Renal cortex interstitium (tissue), 11 donors: ENCODE results near the gene CHST8. TPM values are rescaled to one million over a fixed set of nuclear protein-coding genes. Genes with fewer than 3 reads are reported as not detected.

Experiments used
- DNase-seq, 11 donors: peaks; one replicate each; pipeline ENCODE4 v3.0.0-alpha.2; 2013; ENCODE audit warnings: low read depth in 9 of 11, low spot score in 4 of 11; ENCODE audit errors: extremely low read depth in 1 of 11
- polyA plus RNA-seq, 3 donors: library from polyadenylated mRNA; unstranded; fragments of 120-200 nt; gene quantifications; one replicate each; pipeline ENCODE4 v1.2.1, GENCODE V29; 2013; ENCODE audit not compliant: insufficient read length in 3 of 3

The CHST8 gene
- polyA plus RNA-seq, 3 donors: 0.09 to 0.44 (median 0.27) TPM

- DNase-seq: no peak
Measured at GRCh38 chr19:33720691-33721682, 99.2 kb downstream of the CHST8 start.

DNA sequence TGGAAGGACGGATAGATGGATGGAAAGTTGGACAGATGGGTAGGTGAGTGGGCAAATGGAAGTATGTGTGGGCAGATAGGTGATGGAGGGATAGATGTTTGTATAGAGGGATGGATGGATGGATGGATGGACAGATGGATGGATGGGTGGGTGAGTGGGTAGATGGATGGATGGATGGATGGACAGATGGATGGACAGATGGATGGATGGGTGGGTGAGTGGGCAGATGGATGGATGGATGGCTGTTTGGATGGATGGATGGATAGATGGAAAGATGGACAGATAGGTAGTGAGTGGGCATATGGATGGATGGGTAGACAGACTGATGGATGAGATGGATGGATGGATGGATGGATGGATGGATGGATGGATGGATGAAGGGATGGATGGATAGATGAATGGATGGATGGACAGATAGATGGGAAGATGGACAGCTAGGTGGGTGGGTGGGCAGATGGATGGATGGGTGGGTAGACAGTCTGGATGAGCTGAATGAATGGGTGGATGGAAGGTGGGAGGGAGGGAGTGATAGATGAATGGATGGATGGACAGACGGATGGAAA, 100.1 kb downstream of the CHST8 start:
- DNase-seq: no peak

- DNase-seq: no peak
Measured at GRCh38 chr19:33722456-33723239, 100.9 kb downstream of the CHST8 start.

- DNase-seq: no peak
Measured at GRCh38 chr19:33723512-33723911, 101.8 kb downstream of the CHST8 start.

- DNase-seq: no peak
Measured at GRCh38 chr19:33724021-33724720, 102.4 kb downstream of the CHST8 start.

DNA sequence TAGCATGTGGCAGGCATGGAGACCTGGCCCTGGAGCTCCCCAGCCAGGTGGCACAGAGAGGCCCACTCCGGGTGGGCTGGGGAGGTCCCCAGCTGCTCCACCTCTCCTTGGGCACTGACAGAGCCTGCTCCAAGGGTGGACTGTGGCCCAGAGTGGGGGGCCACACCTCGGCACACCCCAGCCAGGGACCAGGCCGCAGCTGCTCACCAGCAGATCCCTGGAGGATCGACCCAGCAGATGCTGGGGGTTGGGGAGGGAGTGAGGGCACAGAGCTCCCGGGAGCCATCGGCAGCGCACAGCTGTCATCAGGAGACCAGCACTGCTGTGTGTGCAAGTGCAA, 102.9 kb downstream of the CHST8 start:
- DNase-seq: no peak

- no peak for DNase-seq
Measured at GRCh38 chr19:33725567-33725966, 103.8 kb downstream of the CHST8 start.

DNA sequence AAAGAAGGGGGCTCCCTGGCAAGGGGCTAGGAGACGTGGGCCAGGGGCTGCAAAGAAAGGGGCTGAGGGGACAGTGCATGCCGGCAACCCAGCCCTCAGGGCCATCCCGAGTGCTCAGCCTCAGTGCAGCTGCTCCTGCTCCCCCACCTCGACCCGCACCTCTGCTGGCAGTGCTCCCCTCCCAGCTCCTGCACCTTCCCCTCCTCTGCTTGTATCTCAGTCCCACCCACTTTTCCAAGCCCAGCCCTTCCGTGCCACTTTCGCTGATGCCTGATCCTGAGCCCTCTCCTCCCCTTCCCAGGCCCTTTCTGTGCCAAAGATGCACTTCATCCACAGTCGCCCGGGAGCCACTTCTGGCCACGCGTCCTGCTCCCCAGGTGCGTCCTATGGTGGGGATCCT, 105.0 kb downstream of the CHST8 start:
- no peak for DNase-seq

- DNase-seq: no peak
Measured at GRCh38 chr19:33727331-33727998, 105.7 kb downstream of the CHST8 start.

DNA sequence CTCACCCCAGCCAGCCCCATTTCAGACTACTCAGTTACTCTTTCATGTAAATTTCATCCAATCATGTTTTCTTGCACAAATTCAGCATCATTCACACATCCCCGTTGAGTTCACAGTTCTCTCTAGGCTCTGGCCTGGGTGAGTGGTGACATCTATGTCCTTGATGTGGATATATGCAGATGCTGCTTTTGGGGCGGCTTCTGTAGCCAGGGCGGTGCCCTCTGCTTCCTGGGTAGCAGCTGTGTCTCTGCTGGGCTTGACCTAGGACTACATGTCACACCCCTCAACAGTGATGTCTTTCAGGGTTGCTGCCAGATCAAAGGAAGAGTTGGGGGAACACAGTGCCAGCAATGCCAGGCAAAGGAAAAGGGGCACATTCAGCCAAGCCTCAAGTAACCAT, 106.4 kb downstream of the CHST8 start:
- no peak for DNase-seq

- no peak for DNase-seq
Measured at GRCh38 chr19:33730858-33731607, 109.3 kb downstream of the CHST8 start.

DNA sequence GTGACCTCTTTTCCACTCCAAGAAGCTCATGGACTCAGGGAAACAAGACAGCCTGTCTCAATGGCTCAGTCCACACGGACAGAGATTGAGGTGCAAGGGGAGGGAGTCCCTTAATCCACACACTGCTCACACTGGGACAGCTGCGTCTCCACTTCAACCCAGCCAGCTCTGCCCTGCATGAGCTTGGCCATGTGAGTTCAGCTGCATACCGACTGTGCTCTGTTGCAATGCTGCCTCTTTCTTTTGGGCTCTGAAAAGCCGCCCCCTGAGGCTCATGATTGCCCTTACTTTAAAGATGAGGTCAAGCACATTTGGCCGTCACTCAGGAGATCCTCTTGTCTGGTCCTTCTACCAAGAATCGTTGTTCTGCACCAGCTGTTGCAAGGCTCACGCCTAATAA, 110.1 kb downstream of the CHST8 start:
- no peak for DNase-seq

DNA sequence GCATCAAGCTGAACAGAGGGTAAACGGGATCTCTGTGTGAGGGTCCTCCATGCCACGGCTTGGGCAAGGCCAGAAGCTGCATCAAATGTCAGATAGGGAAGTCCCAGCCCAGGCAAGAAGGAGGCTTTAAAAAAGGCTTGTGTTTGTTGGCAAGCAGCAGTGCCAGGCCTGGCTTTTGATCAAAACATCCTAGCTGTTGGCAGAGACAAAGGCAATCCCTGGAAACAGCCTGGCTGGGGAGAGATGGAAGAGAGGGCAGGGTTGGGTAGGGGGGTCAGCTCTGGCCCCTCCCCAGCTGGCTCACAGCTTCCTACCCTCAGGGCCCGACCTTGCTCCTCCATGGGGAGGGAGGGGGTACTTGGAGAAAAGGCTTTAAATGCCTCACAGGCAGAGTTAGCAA, 113.2 kb downstream of the CHST8 start:
- no peak for DNase-seq

DNA sequence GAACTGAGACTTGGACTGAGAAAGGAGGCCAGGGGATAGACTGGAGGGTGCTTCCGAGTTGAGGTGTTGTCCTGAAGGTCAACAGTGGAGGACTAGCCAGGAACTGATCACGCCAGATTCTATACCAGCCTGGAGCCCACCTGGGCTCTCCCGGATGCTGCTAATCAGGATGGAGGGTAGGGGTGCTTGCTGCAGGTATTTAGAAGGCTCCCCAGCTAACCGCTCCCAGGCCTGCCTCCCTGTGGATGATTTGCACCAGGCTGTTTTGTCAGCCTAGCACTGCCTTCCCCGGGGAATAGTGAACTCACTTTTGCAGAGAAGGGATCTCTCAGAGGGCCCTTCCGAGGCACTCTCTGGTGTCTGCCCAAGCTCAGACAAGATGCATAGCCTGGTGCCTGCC, 114.4 kb downstream of the CHST8 start:
- no peak for DNase-seq

GRCh38 chr19:33736787-33737186, 115.0 kb downstream of the CHST8 start:
- no peak for DNase-seq

DNA sequence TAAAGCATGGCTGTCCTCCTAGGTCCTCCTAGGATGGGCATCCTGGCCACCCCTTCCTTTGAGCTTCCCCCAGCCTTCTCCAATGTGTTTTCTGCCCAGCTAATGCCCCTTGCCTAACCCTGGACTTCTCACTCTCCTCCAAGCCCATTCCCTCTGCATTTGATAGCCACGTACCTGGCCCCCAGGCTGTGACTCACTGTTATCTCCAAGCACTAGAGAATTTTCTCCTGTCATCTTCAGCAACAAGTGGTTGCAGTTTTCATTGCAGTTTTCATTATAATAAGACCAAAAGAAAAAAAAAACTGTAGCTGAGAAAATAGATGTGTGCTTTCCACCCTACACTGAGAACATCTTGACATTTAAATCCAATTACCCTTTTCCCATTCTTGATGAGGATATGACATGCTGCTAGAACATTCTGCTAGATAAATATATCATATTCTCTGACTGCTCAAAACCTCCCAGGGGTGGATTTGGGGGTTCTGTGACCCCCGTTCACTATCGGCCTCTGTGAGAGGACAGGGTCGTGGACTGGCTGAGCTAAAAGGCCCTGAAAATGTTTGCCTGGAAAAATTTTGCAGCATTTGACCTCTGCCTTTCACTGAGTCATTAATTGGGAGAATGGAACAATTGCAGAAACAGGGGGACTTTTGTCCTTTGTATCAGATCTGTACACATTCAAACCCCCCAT, 116.1 kb downstream of the CHST8 start:
- DNase-seq: no peak

GRCh38 chr19:33740811-33741396, 119.2 kb downstream of the CHST8 start:
- peak in 10 of 11 donors; percentile 44 to 75 (median 68) for DNase-seq
